Mesothelial cell of epicardium (in vitro differentiated cells): Measurements from ENCODE around the gene SHISA5. TPM values are rescaled to one million over a fixed set of nuclear protein-coding genes. Genes with fewer than 3 reads are reported as not detected.

Experiments
- DNase-seq, 2 experiments: peaks; one replicate each; pipeline ENCODE4 v3.0.0; 2021; ENCODE audit warnings: low spot score in 2 of 2; ENCODE audit not compliant: unreplicated experiment in 2 of 2
- H3K27ac Mint-ChIP-seq: 2 replicates; pipeline ENCODE4 v1.8.0; 2021; ENCODE audit warnings: mixed read lengths
- H3K27me3 Mint-ChIP-seq: 2 replicates; pipeline ENCODE4 v1.8.0; 2021; ENCODE audit warnings: low read depth, mixed read lengths
- H3K36me3 Mint-ChIP-seq: 2 replicates; pipeline ENCODE4 v1.8.0; 2021; ENCODE audit warnings: mixed read lengths
- H3K4me1 Mint-ChIP-seq: 2 replicates; pipeline ENCODE4 v1.8.0; 2021; ENCODE audit warnings: mixed read lengths
- H3K4me3 Mint-ChIP-seq: 2 replicates; pipeline ENCODE4 v1.8.0; 2021; ENCODE audit warnings: mild to moderate bottlenecking, moderate library complexity, mixed read lengths
- H3K9me3 Mint-ChIP-seq: 2 replicates; pipeline ENCODE4 v1.8.0; 2021; ENCODE audit warnings: mixed read lengths
- CTCF ChIP-seq: fragments of 200-600 bp; sonication (generic); IDR thresholded peaks from one replicate; pipeline ENCODE4 v1.5.0; 2021; ENCODE audit warnings: antibody characterized with exemption; ENCODE audit not compliant: unreplicated experiment
- total RNA-seq: library from RNA; stranded (reverse); gene quantifications from 3 replicates; pipeline ENCODE4 v1.2.1, GENCODE V29; 2021

SHISA5 gene
- total RNA-seq, 1 donor from 2014 or later, result 154 TPM

- Mint-ChIP-seq H3K4me3 (no peak overlapping the region), H3K4me1 (no peaks in the 10 kb centered on the region), H3K36me3 (peaks cover 8% of the 10 kb centered on the region), H3K9me3 (no peaks in the 10 kb centered on the region), H3K27me3 (no peaks in the 10 kb centered on the region), H3K27ac (no peak overlapping the region)
- DNase-seq, result no peak
- no peak for TF ChIP-seq CTCF
Observed at GRCh38 chr3:48459331-48459730, 44.6 kb downstream of the SHISA5 start.

- no peaks in the 10 kb centered on the region for H3K9me3 Mint-ChIP-seq
- no peak overlapping the region for H3K27ac Mint-ChIP-seq
- H3K4me3 Mint-ChIP-seq, result no peak overlapping the region
- TF ChIP-seq CTCF, result no peak
- peaks cover 16% of the 10 kb centered on the region for H3K36me3 Mint-ChIP-seq
- H3K27me3 Mint-ChIP-seq, result no peaks in the 10 kb centered on the region
- DNase-seq, result no peak
- H3K4me1 Mint-ChIP-seq, result no peaks in the 10 kb centered on the region
Observed at GRCh38 chr3:48456456-48456855, 47.5 kb downstream of the SHISA5 start.

- Mint-ChIP-seq H3K27me3 (no peaks in the 10 kb centered on the region), H3K4me3 (no peak overlapping the region), H3K4me1 (peaks cover 17% of the 10 kb centered on the region), H3K27ac (no peak overlapping the region), H3K36me3 (peaks cover 13% of the 10 kb centered on the region), H3K9me3 (no peaks in the 10 kb centered on the region)
- no peak for DNase-seq
- no peak for TF ChIP-seq CTCF
Observed at GRCh38 chr3:48451270-48451669, 52.7 kb downstream of the SHISA5 start.

GRCh38 chr3:48446425-48447193 is 57.4 kb downstream of the SHISA5 start, which contains the start of gene ATRIP:
Gene ATRIP, plus strand, starts transcription at chr3:48446737. Its CDS starts 109 bp downstream, at chr3:48446846.
- peak; percentile 84 to 92 for DNase-seq
- H3K27ac Mint-ChIP-seq, result peak within 1 kb of the TSS; percentile 93
- TF ChIP-seq CTCF, result no peak
- no peaks in the 10 kb centered on the region for H3K27me3 Mint-ChIP-seq
- H3K9me3 Mint-ChIP-seq, result no peaks in the 10 kb centered on the region
- H3K4me3 Mint-ChIP-seq, result peak within 1 kb of the TSS; percentile 81
- H3K36me3 Mint-ChIP-seq, result peaks cover 8% of the 10 kb centered on the region
- peaks cover 33% of the 10 kb centered on the region for H3K4me1 Mint-ChIP-seq

GRCh38 chr3:48446043-48446424 is 57.9 kb downstream of the SHISA5 start:
- Mint-ChIP-seq H3K4me3 (peak overlapping the region; percentile 81), H3K27ac (peak overlapping the region; percentile 93), H3K36me3 (peaks cover 5% of the 10 kb centered on the region), H3K9me3 (no peaks in the 10 kb centered on the region), H3K27me3 (no peaks in the 10 kb centered on the region), H3K4me1 (peaks cover 38% of the 10 kb centered on the region)
- TF ChIP-seq CTCF, result no peak
- no peak for DNase-seq
